Measurements from ENCODE around the gene EOGT. TPM values are rescaled to one million over a fixed set of nuclear protein-coding genes. Genes with fewer than 3 reads are reported as not detected.

EOGT gene
- total and polyA plus RNA-seq, 10 of the 15 experiments (the other 5 are each of a cell fraction or from before 2014, with no cell fraction given), result 3.5 to 16.5 (median 8.3) TPM

GRCh38 chr3:69013253-69014021, at the start of gene EOGT (continued):
- no peak for TF ChIP-seq ZNF592 (IDR thresholded peaks at IDR 0.05)
- TF ChIP-seq ZNF217 (IDR thresholded peaks at IDR 0.05), result peak; percentile 71; the same call in 1 of the 2 replicates
- peak; percentile 93 for TF ChIP-seq IKZF1 (conservative IDR thresholded peaks at IDR 0.05)
- no peak for TF ChIP-seq ZBTB4 (CRISPR knock-in tag; IDR thresholded peaks at IDR 0.05)
- no peak for TF ChIP-seq ESRRA (IDR thresholded peaks at IDR 0.05; ENCODE audit: low read length)
- TF ChIP-seq MTA2 (IDR thresholded peaks at IDR 0.05; ENCODE audit: low read depth), result no peak
- peak; percentile 53 for TF ChIP-seq CREB1 (IDR thresholded peaks at IDR 0.05; ENCODE audit: low read depth)
- TF ChIP-seq GATAD2B (conservative IDR thresholded peaks at IDR 0.05; ENCODE audit: low read depth), result peak; percentile 91
- no peak for TF ChIP-seq CBX3 (IDR thresholded peaks at IDR 0.05; ENCODE audit: borderline replicate concordance, low read depth)
- no peak for TF ChIP-seq KAT2A (conservative IDR thresholded peaks at IDR 0.05; ENCODE audit: control insufficient read depth, low read depth, low read length)
- no peak for TF ChIP-seq E2F8 (IDR thresholded peaks at IDR 0.05; ENCODE audit: low read depth, partially characterized antibody)
- no peak for TF ChIP-seq TCF7 (IDR thresholded peaks at IDR 0.05; ENCODE audit: borderline replicate concordance)
- no peak for TF ChIP-seq SREBF2 (IDR thresholded peaks at IDR 0.05; ENCODE audit: low read length)
- TF ChIP-seq CHD4 (IDR thresholded peaks at IDR 0.05), result no peak
- TF ChIP-seq BACH1 (IDR thresholded peaks at IDR 0.05; ENCODE audit: borderline replicate concordance), result peak; percentile 69; the same call in 1 of the 2 replicates
- no peak for TF ChIP-seq SRF (IDR thresholded peaks at IDR 0.05; ENCODE audit: low read depth in 2 of 2, low read length in 2 of 2)
- no peak for TF ChIP-seq E4F1 (IDR thresholded peaks at IDR 0.05; ENCODE audit: borderline replicate concordance, partially characterized antibody)

Data from GM12878 (cell line).